GM12891 (cell line): ENCODE results near the gene NINJ2.

Experiments
- POLR2A ChIP-seq: IDR thresholded peaks from 2 replicates; pipeline ENCODE4 v1.6.1; 2011; ENCODE audit warnings: low read depth, low read length, control low read depth
- POLR2AphosphoS5 ChIP-seq: IDR thresholded peaks from 2 replicates; pipeline ENCODE4 v1.6.1; 2011; ENCODE audit warnings: low read depth, low read length, control low read depth
- SPI1 ChIP-seq: IDR thresholded peaks from 2 replicates; pipeline ENCODE4 v1.6.1; 2011; ENCODE audit warnings: low read depth, low read length, control low read depth
- TAF1 ChIP-seq: IDR thresholded peaks from 2 replicates; pipeline ENCODE4 v1.6.1; 2011; ENCODE audit warnings: low read depth, low read length, control low read depth

- TF ChIP-seq POLR2A (no peak), POLR2AphosphoS5 (no peak), SPI1 (no peak), TAF1 (no peak)
These were observed 104.7 kb downstream of the NINJ2 start for GRCh38 chr12:558580-558979.
